K562 (cell line): ENCODE results near the gene MTREX. TPM values are rescaled to one million over a fixed set of nuclear protein-coding genes. Genes with fewer than 3 reads are reported as not detected.

Experiments used
- ATAC-seq: fragments of 200-7000 bp; cut with Tn5 transposase; 3 replicates; pipeline ENCODE4 v1.9.1; 2020; ENCODE audit warnings: moderate library complexity
- BruUV-seq: library from RNA; stranded (reverse); fragments of 400-500 nt; replicated peaks from 2 replicates; lab custom pipeline; 2021; lab: Mats Ljungman, UMichigan
- CTCF ChIA-PET: fragments of 300-600 bp; formaldehyde crosslinking; extraction: SDS; loops from one replicate; lab custom pipeline; 2021; ENCODE audit warnings: low intra/inter-chr PET ratio; lab: Yijun Ruan, JAX
- POLR2A ChIA-PET: fragments of 300-600, 350-650 bp; sonication (Branson Sonifier 250); formaldehyde crosslinking; extraction: SDS; loops from one replicate; lab custom pipeline; 2021; ENCODE audit warnings: antibody characterized with exemption, inconsistent platforms; lab: Yijun Ruan, JAX
- DNase-seq, 4 experiments: peaks; one replicate each; pipeline versions ENCODE4 v3.0.0 to v3.0.0-alpha.2; 2011 to 2018; ENCODE audit warnings: low spot score in 3 of 4, mixed read lengths in 3 of 4; ENCODE audit errors: extremely low read depth in 1 of 4
- FAIRE-seq: peaks from 2 replicates; lab custom pipeline; 2011; peaks lifted over from hg19 to GRCh38; lab: Jason Lieb, UNC
- H2AFZ ChIP-seq: 2 replicates; pipeline ENCODE4 v1.6.0; 2011; ENCODE audit warnings: low read depth, low read length, control low read depth, inconsistent platforms
- H3K27ac ChIP-seq: fragments of 200-600 bp; 3 replicates; pipeline ENCODE4 v1.8.0; 2011; ENCODE audit warnings: low read depth, mild to moderate bottlenecking, control low read depth, inconsistent platforms, low read length, moderate library complexity, mixed read lengths; ENCODE audit errors: extremely low read depth
- H3K27me3 ChIP-seq, 2 experiments: fragments of 300-600 bp in 1 of 2; 2 replicates in 1 of 2; 3 replicates in 1 of 2; pipeline versions ENCODE4 v1.6.0 to v1.8.0; 2011; ENCODE audit warnings: inconsistent platforms in 2 of 2, low read length in 2 of 2, mild to moderate bottlenecking in 1 of 2, mixed read lengths in 1 of 2, moderate library complexity in 1 of 2; ENCODE audit not compliant: control insufficient read depth in 2 of 2, insufficient read depth in 2 of 2
- H3K36me3 ChIP-seq: fragments of 300-600 bp; 3 replicates; pipeline ENCODE4 v1.8.0; 2011; ENCODE audit warnings: mild to moderate bottlenecking, low read length, inconsistent platforms; ENCODE audit not compliant: control insufficient read depth, insufficient read depth
- H3K4me1 ChIP-seq, 2 experiments: fragments of 200-600 bp in 1 of 2; replicated peaks in 1 of 2; 2 replicates in 1 of 2; 3 replicates in 1 of 2; pipeline versions ENCODE4 v1.5.1 to v1.8.0; 2011; ENCODE audit warnings: inconsistent platforms in 2 of 2, low read length in 2 of 2, mild to moderate bottlenecking in 1 of 2, mixed read lengths in 1 of 2, moderate library complexity in 1 of 2; ENCODE audit not compliant: control insufficient read depth in 2 of 2, insufficient read depth in 2 of 2
- H3K4me2 ChIP-seq: 2 replicates; pipeline ENCODE4 v1.6.1; 2011; ENCODE audit warnings: low read length, control low read depth, inconsistent platforms, mixed read lengths; ENCODE audit not compliant: insufficient read depth
- H3K4me3 ChIP-seq: fragments of 200-600 bp; sonication (generic), shearing (Covaris generic); 2 replicates; pipeline ENCODE4 v1.5.1; 2016; ENCODE audit warnings: control low read depth, inconsistent platforms
- H3K79me2 ChIP-seq: fragments of 200-600 bp; 3 replicates; pipeline ENCODE4 v1.8.0; 2011; ENCODE audit warnings: low read length, inconsistent platforms; ENCODE audit not compliant: control insufficient read depth, insufficient read depth
- H3K9ac ChIP-seq, 2 experiments: 2 replicates each; pipeline versions ENCODE4 v1.6.0 to v1.6.1; 2011; ENCODE audit warnings: low read depth in 2 of 2, low read length in 2 of 2, control low read depth in 1 of 2, inconsistent platforms in 1 of 2, mild to moderate bottlenecking in 1 of 2, mixed read lengths in 1 of 2; ENCODE audit not compliant: insufficient read depth in 1 of 2
- H3K9me1 ChIP-seq: one replicate; pipeline ENCODE4 v1.6.0; 2011; ENCODE audit warnings: inconsistent platforms, mild to moderate bottlenecking, low read length, moderate library complexity; ENCODE audit not compliant: control insufficient read depth, insufficient read depth
- H3K9me3 ChIP-seq: replicated peaks from 2 replicates; pipeline ENCODE4 v1.5.1; 2011; ENCODE audit warnings: low read depth, low read length, inconsistent platforms; ENCODE audit not compliant: control insufficient read depth, insufficient read depth
- H4K20me1 ChIP-seq: replicated peaks from 2 replicates; pipeline ENCODE4 v1.6.1; 2011; ENCODE audit warnings: low read length, inconsistent platforms, mixed read lengths; ENCODE audit not compliant: control insufficient read depth, insufficient read depth
- CEBPG ChIP-seq, 3 experiments: fragments of 200-800 bp in 1 of 3; sonication (Bioruptor generic) in 1 of 3; sonication (generic) in 1 of 3; formaldehyde crosslinking in 1 of 3; IDR thresholded peaks in 2 of 3; conservative IDR thresholded peaks in 1 of 3; 2 replicates each; pipeline versions ENCODE4 v1.6.1 to v1.8.0; 2016 to 2022; ENCODE audit warnings: missing compliant biosample characterization in 2 of 3, missing genetic modification characterization in 2 of 3, mild to moderate bottlenecking in 1 of 3, missing genetic modification reagents in 1 of 3
- IFI16 ChIP-seq: fragments of 250-450 bp; sonication (Bioruptor Pico); IDR thresholded peaks from 2 replicates; pipeline ENCODE4 v2.1.2; 2022; ENCODE audit warnings: mild to moderate bottlenecking, inconsistent platforms
- LCOR ChIP-seq: sonication (generic); formaldehyde crosslinking; IDR thresholded peaks from 2 replicates; pipeline ENCODE4 v1.8.0; 2022; ENCODE audit warnings: mild to moderate bottlenecking, missing genetic modification reagents
- MAFG ChIP-seq: fragments of 450-650 bp; conservative IDR thresholded peaks from 2 replicates; pipeline ENCODE4 v1.6.1; 2016; ENCODE audit warnings: missing genetic modification characterization, missing compliant biosample characterization
- VEZF1 ChIP-seq: fragments of 200-800 bp; sonication (Bioruptor generic); IDR thresholded peaks from 2 replicates; pipeline ENCODE4 v1.6.1; 2017; ENCODE audit warnings: missing genetic modification characterization, missing compliant biosample characterization
- ZNF584 ChIP-seq: fragments of 200-800 bp; sonication (Bioruptor generic); IDR thresholded peaks from 2 replicates; pipeline ENCODE4 v1.6.1; 2016; ENCODE audit warnings: low read depth, mild to moderate bottlenecking, missing genetic modification characterization, missing compliant biosample characterization
- WGBS: fragments of 100-300 bp; shearing (Covaris generic); methylation state at CpG from one replicate; pipeline ENCODE4 v1.1.6; 2016; ENCODE audit warnings: low coverage, mixed read lengths; ENCODE audit not compliant: insufficient coverage; ENCODE audit errors: missing lambda C conversion rate; 5-methylcytosine and 5-hydroxymethylcytosine counted together
- in situ Hi-C: fragments of 300-500 bp; cut with MboI; formaldehyde crosslinking; loops from 4 replicates; pipeline ENCODE4 v1.15.0; 2018; ENCODE audit warnings: inconsistent platforms, mixed read lengths
- intact Hi-C: fragments of 100-400 bp; cut with micrococcal nuclease; formaldehyde crosslinking; loops from 2 replicates; pipeline ENCODE4 v1.14.2; 2022
- polyA plus RNA-seq, 8 experiments: library from polyadenylated mRNA; depleted of rRNA in 4 of 8; stranded (reverse) in 5 of 8; unstranded in 3 of 8; fragments of >200 nt; fragmentation: Nextera tagmentation in 2 of 8; fragmentation: Illumina TruSeq in 1 of 8; extraction: Ambion mirVana in 2 of 8; extraction: Trizol in 1 of 8; gene quantifications; 2 replicates each; pipeline versions ENCODE4 v1.2.1 to v1.2.3, GENCODE V29; 2011 to 2014; ENCODE audit warnings: inconsistent platforms in 1 of 8, missing spikeins in 1 of 8
- total RNA-seq, 7 experiments: library from RNA; depleted of rRNA in 6 of 7; stranded (reverse); fragments of >200 nt in 6 of 7; fragmentation: Illumina TruSeq in 2 of 7; extraction: Trizol in 2 of 7; gene quantifications; 2 replicates each; pipeline versions ENCODE4 v1.2.1 to v1.2.3, GENCODE V29; 2011 to 2021; ENCODE audit warnings: low replicate concordance in 1 of 7

MTREX gene
- total and polyA plus RNA-seq, 9 of the 15 experiments (the other 6 are each of a cell fraction or from before 2014, with no cell fraction given): 52.9 to 193 (median 150) TPM

GRCh38 chr5:55383254-55383653 is 75.5 kb downstream of the MTREX start (continued):
- TF ChIP-seq VEZF1 (CRISPR knock-in tag) (no peak), MAFG (tag) (0 out of 2 replicates have a peak, but pooled peaks have one; percentile 17)

GRCh38 chr5:55384072-55384471 is 76.3 kb downstream of the MTREX start:
- Histone ChIP-seq H3K9me1 (no peaks in the 10 kb centered on the region), H4K20me1 (no peaks in the 10 kb centered on the region), H3K9me3 (no peaks in the 10 kb centered on the region), H3K4me1 (peaks cover 0 to 1% of the 10 kb centered on the region in 2 experiments; a peak in 2 of 5 replicates), H3K4me3 (no peak overlapping the region), H3K9ac (no peak overlapping the region), H3K79me2 (peaks cover 11% of the 10 kb centered on the region), H3K36me3 (peaks cover 70% of the 10 kb centered on the region), H3K4me2 (no peak overlapping the region), H3K27ac (no peak overlapping the region), H2AFZ (no peak overlapping the region), H3K27me3 (no peaks in the 10 kb centered on the region)
- ChIA-PET POLR2A (no interaction called here), CTCF (no interaction called here)
- in situ Hi-C loops: no loop called here
- 64% methylated on average over 2 of the region's 2 CpGs for WGBS
- DNase-seq (no peak), ATAC-seq (no peak), FAIRE-seq (no peak)
- intact Hi-C loops: no loop called here
- TF ChIP-seq ZNF584 (CRISPR knock-in tag): no peak
- TF ChIP-seq LCOR (CRISPR knock-in tag): no peak
- no peak for TF ChIP-seq MAFG (tag)
- no peak for TF ChIP-seq IFI16 (CRISPR knock-in tag)
- TF ChIP-seq CEBPG (CRISPR knock-in tag; IDR thresholded peaks at IDR 0.05): no peak
- peak in 1 of 2 experiments; percentile 57; a peak in 1 of 4 replicates for TF ChIP-seq CEBPG (tag; conservative IDR thresholded peaks at IDR 0.05 in 1 of 2, IDR thresholded peaks at IDR 0.05 in 1 of 2)
- no TSS peak for BruUV-seq
